Activated T-cell treated with anti-CD3 and anti-CD28 coated beads for 4 hours (primary cell): ENCODE results near the gene CSRP3.
A peak's percentile ranks its signal among the peaks of the same experiment; 100 is the strongest.

Experiments used
- DNase-seq: peaks from one replicate; pipeline ENCODE4 v3.0.0-alpha.2; 2020

CSRP3 gene

DNA sequence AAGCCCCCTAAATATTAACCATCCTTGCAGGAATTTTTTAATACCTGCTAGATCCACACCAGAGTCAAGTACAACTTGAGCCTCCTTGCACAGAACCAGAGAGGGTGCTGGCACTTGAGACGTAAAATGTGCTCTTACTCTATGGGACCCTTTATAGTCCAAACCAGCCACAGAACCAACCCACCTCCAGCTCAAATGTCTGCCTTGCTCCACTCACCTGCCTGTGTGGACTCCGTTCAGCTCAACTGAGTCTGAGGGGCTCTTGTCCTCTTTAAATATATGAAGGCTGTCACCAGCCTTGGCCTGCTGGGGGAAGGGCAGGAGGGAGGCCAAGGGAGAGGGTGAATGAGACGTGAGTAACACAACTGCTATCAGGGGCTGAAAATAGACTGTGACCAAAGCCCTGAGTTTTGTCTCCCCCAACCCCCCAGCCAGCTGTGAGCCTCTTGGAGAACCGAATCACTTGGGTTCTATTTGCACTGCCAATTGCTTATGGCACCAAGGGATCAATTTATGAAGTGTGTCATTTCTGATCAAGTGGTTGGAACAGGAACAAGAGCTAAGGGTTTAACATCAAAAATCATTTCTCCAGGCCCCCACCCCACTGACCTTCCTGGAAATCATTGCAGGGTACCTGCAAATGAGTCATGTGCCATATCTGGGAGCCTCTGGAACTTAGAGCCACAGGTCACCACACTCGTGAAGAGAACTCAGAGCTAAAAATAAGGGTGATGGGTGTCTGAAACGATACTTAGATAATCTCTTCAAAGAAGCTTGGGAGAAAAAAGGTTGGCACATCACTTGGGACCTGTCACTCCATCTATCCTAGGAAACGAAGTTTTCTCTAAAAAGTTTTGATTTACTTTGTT is at the start of gene CSRP3:
CSRP3 (minus strand) TSS at position 247 of the 869 bp plus-strand sequence. CDS start 9,535 bp downstream, outside the sequence.
- DNase-seq = no peak

DNA sequence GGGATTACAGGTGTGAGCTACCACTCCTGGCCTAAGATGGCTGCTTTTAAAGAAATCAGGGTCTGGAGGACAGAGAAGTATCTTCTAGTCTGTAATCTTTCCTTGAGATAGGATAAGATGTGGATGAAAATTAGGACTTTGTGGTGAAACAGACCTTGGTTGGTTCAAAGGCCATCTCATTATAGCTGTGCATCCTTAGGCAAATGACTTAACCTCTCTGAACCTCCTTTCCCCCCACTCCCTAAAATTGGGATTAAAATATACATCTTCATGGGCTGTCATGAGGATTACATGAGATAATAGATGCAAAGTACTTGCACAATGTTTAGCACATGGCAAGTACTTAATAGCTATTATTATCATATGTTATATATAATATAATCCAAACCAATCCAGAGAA is 49.8 kb upstream of the CSRP3 start:
- no peak for DNase-seq

DNA sequence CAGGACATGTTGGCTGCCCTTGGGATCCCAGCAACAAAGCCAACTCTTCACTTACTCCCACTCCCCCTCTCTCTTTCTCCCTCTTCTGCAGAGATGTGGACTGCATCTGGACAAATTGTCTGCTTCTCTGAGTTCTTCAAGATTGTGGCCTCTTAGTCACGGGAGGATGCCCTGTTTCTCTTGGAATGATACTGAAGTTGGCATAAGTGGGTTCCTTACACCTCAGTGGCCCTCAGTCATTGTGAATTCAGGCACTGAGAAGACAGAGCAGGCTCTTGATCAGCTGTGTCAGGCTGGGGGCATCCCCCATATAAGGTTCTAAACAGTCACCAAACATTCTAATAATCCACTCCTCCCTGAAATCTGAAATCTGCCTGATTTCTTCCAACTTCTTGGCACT is 45.0 kb upstream of the CSRP3 start:
- no peak for DNase-seq

GRCh38 chr11:19245351-19245750 is 43.6 kb upstream of the CSRP3 start:
- DNase-seq = no peak

GRCh38 chr11:19244621-19245020 is 42.8 kb upstream of the CSRP3 start:
- DNase-seq = no peak

GRCh38 chr11:19244084-19244483 is 42.3 kb upstream of the CSRP3 start:
- no peak for DNase-seq

GRCh38 chr11:19243613-19244012 is 41.8 kb upstream of the CSRP3 start:
- no peak for DNase-seq

DNA sequence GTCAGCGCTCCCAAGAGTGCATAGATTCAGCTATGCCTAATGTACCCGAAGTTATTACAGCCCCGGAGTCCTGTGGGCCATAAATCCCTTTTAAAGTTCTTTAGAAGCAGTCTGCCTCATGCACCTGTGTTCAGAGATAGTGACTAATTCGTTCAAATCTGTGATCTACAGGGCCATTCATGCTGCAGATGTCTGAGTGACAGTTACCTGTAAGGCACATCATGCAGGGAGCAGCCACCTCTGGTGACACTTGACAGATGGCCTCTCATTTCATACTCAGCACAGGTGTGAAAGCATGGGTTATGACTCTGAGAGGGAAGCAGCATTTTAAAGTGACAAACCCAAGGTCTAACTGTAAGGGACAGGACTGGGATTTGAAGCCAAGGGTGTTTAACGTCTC is 41.4 kb upstream of the CSRP3 start:
- DNase-seq = no peak

DNA sequence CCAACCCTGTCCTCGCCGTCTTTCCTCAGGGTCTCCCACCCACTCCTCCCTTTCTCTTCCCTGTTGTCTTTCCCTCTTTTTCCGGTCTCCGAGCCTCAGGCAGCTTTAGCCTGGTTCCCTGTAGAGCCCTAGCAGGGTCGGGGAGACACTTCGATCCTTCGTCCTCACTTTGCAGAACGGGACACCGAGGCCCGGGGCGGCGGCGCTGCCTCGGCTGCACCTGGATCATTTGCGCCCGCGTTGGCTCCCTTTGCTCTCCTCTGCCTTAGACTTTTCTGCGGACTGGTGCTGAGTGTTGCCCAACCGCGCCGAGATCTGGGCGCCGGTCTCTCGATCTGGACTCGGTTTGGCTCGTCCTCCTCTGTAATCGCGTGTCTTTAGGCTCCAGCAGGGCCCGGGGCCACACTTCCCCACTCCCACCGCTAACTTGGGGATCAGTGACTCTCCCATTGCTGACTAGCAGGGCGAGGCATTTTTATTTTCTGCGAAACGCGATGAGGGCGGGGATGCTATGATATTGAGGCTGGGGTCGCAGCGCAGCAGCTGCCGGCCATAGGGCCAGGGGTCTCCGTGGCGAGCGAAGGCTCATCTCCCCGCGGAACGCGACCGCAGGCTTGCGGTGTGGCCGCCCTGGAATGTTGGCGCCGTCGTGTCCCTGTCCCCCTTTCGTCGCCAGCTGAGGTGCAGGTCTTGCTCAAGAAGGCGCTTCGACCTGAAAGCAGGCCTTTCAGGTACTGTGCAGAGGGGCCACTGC is 40.6 kb upstream of the CSRP3 start:
- no peak for DNase-seq

DNA sequence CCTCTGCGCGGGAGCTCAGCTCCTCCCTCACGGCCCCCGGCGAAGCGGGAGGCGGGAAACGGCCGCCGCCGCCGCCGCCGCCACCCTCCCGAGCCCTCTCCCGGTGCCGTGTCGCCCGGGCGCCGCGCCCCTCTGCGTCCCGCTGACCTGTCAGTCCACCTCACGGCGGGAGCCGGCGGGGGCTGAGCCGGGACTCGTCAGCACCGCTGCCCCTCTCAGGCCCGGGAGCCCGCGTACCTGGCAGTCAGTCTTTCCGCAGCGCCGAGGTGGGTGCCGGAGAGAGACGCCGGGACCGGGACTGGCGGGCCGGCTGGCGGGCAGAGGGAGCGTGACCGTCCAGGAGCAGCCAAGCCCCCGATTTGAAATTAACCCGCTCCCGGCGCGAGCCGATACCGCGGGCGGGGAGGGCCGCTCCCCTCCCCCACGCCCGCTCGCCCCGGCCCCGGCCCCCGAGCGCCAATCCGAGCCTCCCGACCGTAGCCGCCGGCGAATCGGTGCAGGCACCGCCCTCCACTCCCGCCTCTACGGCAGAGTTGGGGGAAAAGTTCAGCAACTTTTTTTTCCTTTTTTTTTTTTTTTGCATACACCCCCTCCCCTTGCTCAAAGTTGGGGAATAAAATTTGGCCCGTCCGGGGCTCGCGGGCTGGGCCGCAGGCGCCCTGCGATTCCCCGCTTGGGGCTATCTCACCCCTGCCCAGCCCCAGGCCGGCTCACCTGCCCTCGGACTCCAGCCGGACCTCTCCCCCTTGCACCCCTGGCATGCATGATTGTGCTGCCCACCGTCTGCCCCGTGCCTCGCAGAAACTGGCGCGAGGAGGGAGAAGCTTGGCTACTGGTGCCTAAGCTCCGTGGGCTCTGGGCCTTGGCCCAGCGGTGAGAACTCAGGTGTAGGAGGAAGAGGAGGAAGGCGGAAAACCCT is 39.7 kb upstream of the CSRP3 start:
- no peak for DNase-seq

DNA sequence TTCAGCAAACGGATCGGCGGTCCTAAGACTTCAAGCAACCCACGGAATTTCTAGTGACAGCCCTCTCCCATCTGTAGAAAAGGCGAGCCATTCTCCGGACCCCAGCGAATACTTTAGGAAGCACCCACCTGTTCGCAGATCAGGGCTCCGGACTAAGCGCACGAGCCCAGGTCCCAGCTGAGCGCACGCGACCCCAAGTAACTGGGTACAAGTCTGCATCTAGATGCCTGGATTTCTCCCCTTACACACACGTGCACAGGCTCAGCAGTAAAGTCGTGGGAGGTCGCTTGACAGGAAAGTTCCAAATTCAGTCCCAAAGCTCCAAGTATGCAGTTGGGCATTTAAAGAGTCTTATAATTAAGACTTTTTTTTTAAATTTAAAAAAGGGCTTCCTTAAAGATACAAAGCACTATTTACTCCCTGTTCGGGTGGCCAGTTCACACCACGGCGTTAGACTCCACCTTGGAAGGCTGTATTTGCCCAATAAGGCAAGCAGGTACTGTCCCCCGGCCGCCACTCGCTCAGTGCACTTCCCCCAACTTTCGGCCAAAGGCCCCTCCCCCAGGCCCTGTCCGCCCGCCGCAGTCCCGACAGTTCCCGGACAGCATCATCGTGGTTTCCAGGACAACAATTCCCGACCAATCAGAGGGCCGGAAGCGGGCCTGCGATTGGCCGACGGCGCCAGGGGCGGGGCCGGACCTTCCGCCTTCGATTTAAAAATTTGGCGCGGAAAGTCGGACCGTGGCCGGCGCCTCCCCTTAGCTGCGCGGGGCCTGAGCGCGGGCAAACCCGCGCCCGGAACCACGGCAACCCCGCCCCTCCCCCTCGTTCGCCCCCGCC is 38.9 kb upstream of the CSRP3 start, which contains the start of gene E2F8:
E2F8 (minus strand) TSS at position 526 of the 840 bp plus-strand sequence. CDS start 824 bp downstream, outside the sequence.
- DNase-seq = peak; percentile 69

DNA sequence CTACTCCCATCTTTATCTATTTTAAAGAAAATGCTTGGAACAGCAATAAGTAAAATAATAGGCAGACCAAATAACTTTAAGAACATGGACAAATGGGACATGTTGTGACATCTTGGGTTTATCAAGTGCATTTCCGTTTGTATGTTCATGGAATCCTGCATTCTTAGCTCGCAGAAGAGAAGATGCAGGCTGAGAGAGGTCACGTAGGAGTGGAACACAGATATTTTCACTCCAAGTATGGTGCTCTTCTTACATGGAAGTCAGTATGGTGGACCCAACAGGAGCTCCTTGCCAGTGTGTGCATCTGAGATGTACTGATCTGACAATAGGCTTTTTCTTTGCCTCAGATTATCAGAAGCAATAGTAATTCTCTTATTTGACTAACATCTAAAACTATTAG is 37.3 kb upstream of the CSRP3 start:
- DNase-seq = no peak

GRCh38 chr11:19237813-19238212 is 36.0 kb upstream of the CSRP3 start:
- no peak for DNase-seq

- DNase-seq = no peak
Observed at GRCh38 chr11:19237381-19237780, 35.6 kb upstream of the CSRP3 start.

- no peak for DNase-seq
Observed at GRCh38 chr11:19234231-19234817, 32.5 kb upstream of the CSRP3 start.

DNA sequence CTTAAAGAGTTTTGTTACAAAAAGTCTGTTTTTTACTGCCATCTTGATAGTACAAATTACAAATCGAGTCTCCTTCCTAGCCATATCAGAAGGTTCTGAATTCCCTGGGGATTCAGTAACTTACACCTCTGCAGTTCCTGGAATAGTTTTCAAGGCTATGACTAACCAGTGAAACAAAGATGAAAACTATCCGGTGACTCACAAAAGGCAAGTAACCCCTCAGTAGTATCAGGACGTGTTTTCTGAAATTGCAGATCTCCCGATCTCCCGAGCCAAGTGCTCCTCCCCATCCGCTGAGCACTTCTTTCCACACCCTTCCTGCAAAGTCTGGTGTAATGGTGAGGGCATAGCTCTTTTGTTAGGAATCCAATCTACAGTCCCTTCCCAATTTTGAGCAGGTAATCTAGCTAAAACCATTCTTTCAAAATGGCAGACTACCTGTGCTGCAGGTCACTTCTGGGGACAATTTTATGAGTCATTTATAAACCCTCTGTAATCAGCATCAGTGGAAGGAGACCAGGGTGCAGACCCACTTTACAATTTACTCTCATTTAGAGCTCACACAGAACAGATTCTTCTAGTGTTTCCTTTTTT is 31.2 kb upstream of the CSRP3 start:
- DNase-seq = no peak

- DNase-seq = no peak
Observed at GRCh38 chr11:19229671-19230070, 27.9 kb upstream of the CSRP3 start.

DNA sequence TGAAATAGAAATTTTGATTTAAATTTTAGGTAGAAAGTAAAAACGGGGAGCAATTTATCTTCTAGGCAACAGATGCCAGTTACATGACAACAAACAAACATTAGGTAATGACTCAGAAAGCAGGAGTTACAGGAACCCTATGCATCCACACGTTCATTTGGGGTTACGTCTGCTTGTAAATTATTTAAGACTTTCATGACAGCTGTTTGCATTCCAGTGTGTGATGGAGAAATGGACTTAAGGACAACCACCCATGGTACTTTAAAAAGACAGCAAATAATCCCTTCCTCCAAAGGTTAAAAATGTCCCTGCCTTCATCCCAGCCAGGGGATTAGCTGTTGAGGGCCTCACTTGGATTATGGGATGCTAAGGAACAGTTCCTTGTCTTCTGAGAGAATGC is 27.2 kb upstream of the CSRP3 start:
- DNase-seq = no peak

- no peak for DNase-seq
Observed at GRCh38 chr11:19226378-19227195, 24.8 kb upstream of the CSRP3 start.

DNA sequence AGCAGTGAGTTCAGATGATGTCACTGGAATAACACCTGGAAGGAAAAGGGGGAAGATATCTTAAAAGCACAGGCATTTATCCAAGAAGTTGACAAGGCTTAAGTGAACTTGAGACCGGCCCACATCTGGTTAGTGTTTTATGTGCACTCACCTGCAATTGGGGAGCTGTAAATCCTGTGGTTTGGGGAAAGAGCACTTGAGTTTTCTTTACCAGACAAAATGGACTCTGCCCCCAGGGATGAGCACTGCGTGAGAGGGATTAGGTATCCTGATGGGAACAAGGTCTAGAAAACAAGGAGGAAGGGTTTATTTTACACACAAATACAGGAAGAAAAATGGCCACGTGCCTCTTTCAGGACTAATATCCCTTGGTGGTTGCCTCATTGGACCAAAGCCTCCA is 23.8 kb upstream of the CSRP3 start:
- DNase-seq = no peak
